GM12892 (cell line): Measurements from ENCODE around the gene COL23A1.

ENCODE experiments used
- POLR2A ChIP-seq: IDR thresholded peaks from 2 replicates; pipeline ENCODE4 v1.6.1; 2011; ENCODE audit warnings: low read depth, low read length, control low read depth
- POLR2AphosphoS5 ChIP-seq: IDR thresholded peaks from 2 replicates; pipeline ENCODE4 v1.6.1; 2011; ENCODE audit warnings: low read depth, low read length, control low read depth
- TAF1 ChIP-seq: IDR thresholded peaks from 2 replicates; pipeline ENCODE4 v1.6.1; 2011; ENCODE audit warnings: low read depth, mild to moderate bottlenecking, control low read depth, low read length, borderline replicate concordance

DNA sequence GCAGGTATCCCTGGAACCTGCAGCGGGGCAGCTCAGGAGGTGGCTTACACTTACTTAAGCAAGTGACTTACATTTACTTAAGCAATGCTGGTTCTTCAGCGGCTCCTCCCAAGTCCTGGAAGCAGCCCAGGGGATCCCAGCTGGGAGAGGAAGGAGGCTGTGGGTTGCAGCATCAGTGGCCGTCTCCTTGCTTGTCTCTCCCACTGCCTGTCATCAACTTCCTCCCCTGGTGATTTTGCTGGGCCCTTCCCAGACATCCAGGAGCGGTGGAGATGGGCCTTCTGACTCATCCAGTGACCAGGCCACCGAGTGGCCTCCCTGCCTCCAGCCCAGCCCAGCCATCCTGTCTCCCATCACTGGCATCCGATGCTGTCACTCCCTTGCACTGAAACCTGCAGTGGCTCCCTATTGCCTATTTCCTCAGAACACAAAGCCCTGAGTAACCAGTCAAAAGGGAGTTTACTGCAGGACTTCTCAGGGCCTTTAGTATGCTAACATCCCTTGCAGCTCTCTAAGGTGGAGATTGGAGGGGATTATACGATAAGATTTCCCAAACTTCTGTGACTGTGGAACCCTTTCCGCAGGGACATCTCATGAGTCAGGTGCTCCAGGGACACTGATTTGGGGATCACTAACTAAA lies 201.7 kb downstream of the COL23A1 start:
- no peak for TF ChIP-seq POLR2AphosphoS5
- no peak for TF ChIP-seq TAF1
- TF ChIP-seq POLR2A, result no peak
